OCI-LY7 (cell line): ENCODE results near the gene MAPK14. TPM values are rescaled to one million over a fixed set of nuclear protein-coding genes. Genes with fewer than 3 reads are reported as not detected.

Experiments
- BruUV-seq: library from RNA; stranded (reverse); fragments of 400-500 nt; replicated peaks from 2 replicates; lab custom pipeline; 2021; lab: Mats Ljungman, UMichigan
- CTCF ChIA-PET: fragments of 300-600 bp; sonication (Branson Sonifier 250); formaldehyde crosslinking; loops from one replicate; lab custom pipeline; 2022; ENCODE audit warnings: antibody characterized with exemption; ENCODE audit not compliant: unreplicated experiment; lab: Charles Lee
- POLR2A ChIA-PET: fragments of 300-600 bp; sonication (Branson Sonifier 250); formaldehyde crosslinking; loops from one replicate; lab custom pipeline; 2022; ENCODE audit warnings: antibody characterized with exemption; lab: Charles Lee
- DNase-seq: peaks from one replicate; pipeline ENCODE4 v3.0.0-alpha.2; 2015; ENCODE audit warnings: low spot score
- H2AFZ ChIP-seq: fragments of 200-600 bp; sonication (generic), shearing (Covaris generic); 2 replicates; pipeline ENCODE4 v1.6.1; 2014; ENCODE audit warnings: mild to moderate bottlenecking, antibody characterized with exemption, low read length, moderate library complexity
- H3K27ac ChIP-seq: fragments of 200-600 bp; sonication (generic); 2 replicates; pipeline ENCODE4 v1.5.1; 2014; ENCODE audit warnings: mixed run types, low read depth, mild to moderate bottlenecking, moderate library complexity, low read length, inconsistent platforms; ENCODE audit not compliant: poor library complexity, severe bottlenecking
- H3K36me3 ChIP-seq: fragments of 200-600 bp; sonication (generic); 2 replicates; pipeline ENCODE4 v1.6.1; 2014; ENCODE audit warnings: mild to moderate bottlenecking, antibody characterized with exemption, low read length, moderate library complexity, mixed read lengths; ENCODE audit not compliant: insufficient read depth
- H3K4me1 ChIP-seq: fragments of 200-600 bp; sonication (generic); 2 replicates; pipeline ENCODE4 v1.5.1; 2014; ENCODE audit warnings: mild to moderate bottlenecking, low read length; ENCODE audit not compliant: insufficient read depth, poor library complexity, severe bottlenecking
- H3K4me2 ChIP-seq: fragments of 200-600 bp; sonication (generic); 2 replicates; pipeline ENCODE4 v1.6.1; 2014; ENCODE audit warnings: mild to moderate bottlenecking, low read length
- H3K4me3 ChIP-seq: fragments of 200-600 bp; sonication (generic); 2 replicates; pipeline ENCODE4 v1.5.1; 2014; ENCODE audit warnings: mild to moderate bottlenecking, low read depth, low read length; ENCODE audit not compliant: poor library complexity, severe bottlenecking
- H3K79me2 ChIP-seq: fragments of 200-600 bp; sonication (generic); 2 replicates; pipeline ENCODE4 v1.6.1; 2016; ENCODE audit warnings: low read depth, mild to moderate bottlenecking, low read length, moderate library complexity, mixed read lengths; ENCODE audit not compliant: insufficient read depth
- H3K9me2 ChIP-seq: fragments of 200-600 bp; sonication (generic); 2 replicates; pipeline ENCODE4 v1.6.1; 2016; ENCODE audit warnings: mild to moderate bottlenecking, low read length, mixed read lengths; ENCODE audit not compliant: insufficient read depth
- H3K9me3 ChIP-seq: fragments of 200-600 bp; sonication (generic); 2 replicates; pipeline ENCODE4 v1.6.1; 2014; ENCODE audit warnings: mild to moderate bottlenecking, mixed run types, low read length, mixed read lengths
- H4K20me1 ChIP-seq: fragments of 200-600 bp; sonication (generic); 2 replicates; pipeline ENCODE4 v1.6.1; 2014; ENCODE audit warnings: mild to moderate bottlenecking, antibody characterized with exemption, low read length, moderate library complexity, mixed read lengths; ENCODE audit not compliant: insufficient read depth
- CTCF ChIP-seq: fragments of 200-600 bp; sonication (generic); conservative IDR thresholded peaks from 2 replicates; pipeline ENCODE4 v1.5.1; 2014; ENCODE audit warnings: mild to moderate bottlenecking, antibody characterized with exemption, low read length, moderate library complexity, mixed read lengths
- EZH2phosphoT487 ChIP-seq: fragments of 200-600 bp; sonication (generic); IDR thresholded peaks from 2 replicates; pipeline ENCODE4 v1.6.1; 2018; ENCODE audit warnings: low read depth, borderline replicate concordance, mild to moderate bottlenecking, mixed run types, antibody characterized with exemption, low read length, moderate library complexity, mixed read lengths
- intact Hi-C: fragments of 100-400 bp; cut with micrococcal nuclease; formaldehyde crosslinking; loops from one replicate; pipeline ENCODE4 v1.10.0; 2022; ENCODE audit not compliant: unreplicated experiment
- total RNA-seq, 2 experiments: library from RNA; depleted of rRNA in 1 of 2; stranded (reverse); fragments of >200 nt in 1 of 2; shearing (Covaris generic) in 1 of 2; gene quantifications; 2 replicates each; pipeline ENCODE4 v1.2.3, GENCODE V29; 2014 to 2022

The MAPK14 gene
- total RNA-seq, 2 experiments from 2014 or later, result 38.7 to 43.1 TPM

GRCh38 chr6:36075656-36076055 lies 48.0 kb downstream of the MAPK14 start:
- Histone ChIP-seq H3K4me1 (no peaks in the 10 kb centered on the region), H3K79me2 (no peaks in the 10 kb centered on the region), H3K27ac (no peak overlapping the region), H3K4me3 (no peak overlapping the region), H2AFZ (no peak overlapping the region), H4K20me1 (0 out of 2 replicates have a peak, but pooled peaks cover 5% of the 10 kb centered on the region), H3K9me2 (no peaks in the 10 kb centered on the region), H3K36me3 (peaks cover 66% of the 10 kb centered on the region), H3K4me2 (no peak overlapping the region), H3K9me3 (peaks cover 2% of the 10 kb centered on the region; the same call in 1 of the 2 replicates)
- no TSS peak for BruUV-seq
- ChIA-PET CTCF (no interaction called here), POLR2A (no interaction called here)
- intact Hi-C loops, result no loop called here
- peak; percentile 43 for DNase-seq
- no peak for TF ChIP-seq EZH2phosphoT487
- peak; percentile 74 for TF ChIP-seq CTCF

- Histone ChIP-seq H3K9me3 (peaks cover 10% of the 10 kb centered on the region; the same call in 1 of the 2 replicates), H3K36me3 (peaks cover 73% of the 10 kb centered on the region), H3K9me2 (no peaks in the 10 kb centered on the region), H3K4me1 (no peaks in the 10 kb centered on the region), H3K4me3 (no peak overlapping the region), H3K79me2 (no peaks in the 10 kb centered on the region), H4K20me1 (0 out of 2 replicates have a peak, but pooled peaks cover 5% of the 10 kb centered on the region), H3K27ac (no peak overlapping the region), H2AFZ (no peak overlapping the region), H3K4me2 (no peak overlapping the region)
- ChIA-PET CTCF (no interaction called here), POLR2A (interaction anchor here (0.6 to 1.5 kb wide), 2 partner anchors 30 to 32 kb away, joined by 3 to 4 read pairs; no protein-coding TSS in a partner anchor)
- intact Hi-C loops, result no loop called here
- BruUV-seq, result TSS peak; percentile 4
- TF ChIP-seq CTCF, result no peak
- no peak for TF ChIP-seq EZH2phosphoT487
- DNase-seq, result no peak
Observed at GRCh38 chr6:36076178-36077063, 48.8 kb downstream of the MAPK14 start.
